ENCODE data around the gene GPS1. TPM values are rescaled to one million over a fixed set of nuclear protein-coding genes. Genes with fewer than 3 reads are reported as not detected.

Gene GPS1
- total RNA-seq, 1 experiment from 2014 or later, result 149 TPM

DNA sequence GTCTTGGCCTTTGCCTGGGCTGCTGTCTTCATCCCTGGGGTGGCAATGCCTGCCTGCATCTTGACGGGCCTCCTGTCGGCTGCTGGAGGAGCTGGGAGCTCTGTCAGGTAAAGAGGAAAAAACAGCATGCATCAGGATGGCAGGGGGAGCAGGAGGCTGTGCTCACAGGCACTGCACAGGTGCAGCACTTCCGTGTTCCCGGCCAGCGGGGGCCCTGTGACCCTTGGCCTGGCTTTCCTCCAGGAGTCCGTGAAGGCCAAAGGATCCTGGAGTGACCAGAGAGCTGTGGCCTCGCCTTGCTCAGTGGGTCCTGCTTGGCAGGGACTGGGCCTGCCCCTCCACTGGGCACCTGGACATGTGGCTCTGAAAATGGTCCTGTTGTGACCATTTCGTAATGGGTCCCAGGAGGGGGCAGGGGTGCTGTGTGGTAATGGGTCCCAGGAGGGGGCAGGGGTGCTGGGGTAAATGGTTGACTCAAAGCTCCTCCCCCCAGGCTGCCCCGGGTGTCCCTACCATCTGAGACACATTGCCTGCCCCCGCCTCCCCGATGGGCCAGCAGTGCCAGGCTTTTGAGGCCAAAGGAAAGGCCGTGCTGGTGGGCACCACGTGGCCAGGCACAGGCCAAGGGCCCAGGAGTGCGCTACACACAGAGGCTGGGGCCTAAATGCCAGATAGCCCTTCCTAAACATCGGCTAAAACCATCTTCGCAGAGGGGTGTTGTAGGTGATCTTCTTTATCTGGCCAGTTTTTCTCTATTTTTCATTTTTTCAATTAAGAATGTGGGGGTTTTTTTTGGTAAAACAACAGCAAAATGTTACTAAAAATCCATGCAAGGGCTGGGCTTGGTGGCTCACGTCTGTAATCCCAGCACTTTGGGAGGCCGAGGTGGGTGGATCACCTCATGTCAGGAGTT is 50.3 kb downstream of the GPS1 start:
- no peak for DNase-seq (ENCODE audit: low read depth)

GRCh38 chr17:82103553-82104451 is 52.1 kb downstream of the GPS1 start:
- no peak for DNase-seq (ENCODE audit: low read depth)

- DNase-seq (ENCODE audit: low read depth), result no peak
Measured at GRCh38 chr17:82104797-82105416, 53.2 kb downstream of the GPS1 start.

- DNase-seq (ENCODE audit: low read depth), result no peak
Measured at GRCh38 chr17:82105417-82105881, 53.8 kb downstream of the GPS1 start.

GRCh38 chr17:82105882-82106687 is 54.4 kb downstream of the GPS1 start:
- peak; percentile 55 for DNase-seq (ENCODE audit: low read depth)

DNA sequence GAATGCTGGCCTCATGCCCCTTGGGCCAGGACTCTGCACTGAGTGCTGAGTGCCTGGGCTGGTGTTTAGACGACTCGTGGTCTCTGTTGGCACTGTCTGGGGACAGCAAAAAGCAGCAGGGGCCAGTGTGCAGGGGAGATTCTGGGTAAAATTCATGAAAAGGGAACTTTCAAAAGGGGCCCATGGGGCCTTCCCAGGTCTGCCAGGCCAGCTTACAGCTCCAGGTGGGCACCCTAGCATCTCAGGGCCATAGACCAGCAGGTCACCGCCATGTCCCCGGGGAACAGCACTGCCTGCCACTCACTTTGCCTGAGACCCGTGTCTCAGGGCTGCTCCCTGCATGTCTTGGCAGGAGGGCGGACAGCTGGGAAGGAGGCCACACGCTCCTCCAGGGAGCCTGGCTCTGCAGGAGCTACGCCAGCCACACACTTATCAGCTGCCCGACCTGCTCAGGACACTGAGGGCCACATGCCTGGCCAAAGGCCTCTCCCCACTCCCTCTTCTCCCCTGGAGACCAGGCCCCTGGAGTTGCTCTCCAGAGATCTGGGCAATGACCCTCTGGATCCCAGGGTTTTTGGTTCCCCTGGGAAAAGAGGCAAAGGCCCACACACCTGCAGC is 55.1 kb downstream of the GPS1 start:
- DNase-seq (ENCODE audit: low read depth), result no peak

Other genes with a start within 250 kb of the GPS1 start
- gene GCGR, start 247.7 kb upstream of the GPS1 start, total RNA-seq (2014; rRNA removed), result not detected in 2 replicates
- 106 TPM in 2 replicates for gene MCRIP1, start 218.6 kb upstream of the GPS1 start, total RNA-seq (2014; rRNA removed)
- gene PPP1R27, start 216.8 kb upstream of the GPS1 start, total RNA-seq (2014; rRNA removed), result 1.0 TPM in 1 of 2 replicates, not detected in the other
- gene P4HB, start 191.4 kb upstream of the GPS1 start, total RNA-seq (2014; rRNA removed), result 1,598 and 3,461 TPM in 2 replicates
- gene ARHGDIA, start 180.6 kb upstream of the GPS1 start, total RNA-seq (2014; rRNA removed), result 303 and 305 TPM in 2 replicates
- 184 and 190 TPM in 2 replicates for gene ALYREF, start 160.3 kb upstream of the GPS1 start, total RNA-seq (2014; rRNA removed)
- gene ANAPC11, start 160.2 kb upstream of the GPS1 start, total RNA-seq (2014; rRNA removed), result 194 and 234 TPM in 2 replicates
- 0.86 and 2.9 TPM in 2 replicates for gene NPB, start 149.7 kb upstream of the GPS1 start, total RNA-seq (2014; rRNA removed)
- gene PCYT2, start 140.5 kb upstream of the GPS1 start, total RNA-seq (2014; rRNA removed), result 30.4 and 35.4 TPM in 2 replicates
- gene SIRT7, start 133.7 kb upstream of the GPS1 start, total RNA-seq (2014; rRNA removed), result 17.3 and 20.0 TPM in 2 replicates
- gene MAFG, start 124.2 kb upstream of the GPS1 start, total RNA-seq (2014; rRNA removed), result 18.8 and 19.7 TPM in 2 replicates
- gene PYCR1, start 114.6 kb upstream of the GPS1 start, total RNA-seq (2014; rRNA removed), result 59.1 and 81.4 TPM in 2 replicates
- gene MYADML2, start 104.7 kb upstream of the GPS1 start, total RNA-seq (2014; rRNA removed), result not detected in 2 replicates
- 0.75 and 0.90 TPM in 2 replicates for gene NOTUM, start 90.7 kb upstream of the GPS1 start, total RNA-seq (2014; rRNA removed)
- 25.9 and 30.3 TPM in 2 replicates for gene ASPSCR1, start 74.3 kb upstream of the GPS1 start, total RNA-seq (2014; rRNA removed)
- 142 and 155 TPM in 2 replicates for gene CENPX, start 29.0 kb upstream of the GPS1 start, total RNA-seq (2014; rRNA removed)
- gene LRRC45, start 28.6 kb upstream of the GPS1 start, total RNA-seq (2014; rRNA removed), result 26.1 and 28.5 TPM in 2 replicates
- gene RAC3, start 20.2 kb upstream of the GPS1 start, total RNA-seq (2014; rRNA removed), result 18.1 and 28.7 TPM in 2 replicates
- gene DCXR, start 14.2 kb upstream of the GPS1 start, total RNA-seq (2014; rRNA removed), result 88.0 and 90.5 TPM in 2 replicates
- 31.5 and 35.1 TPM in 2 replicates for gene RFNG, start 87 bp upstream of the GPS1 start, total RNA-seq (2014; rRNA removed)
- gene DUS1L, start 13.9 kb downstream of the GPS1 start, total RNA-seq (2014; rRNA removed), result 75.8 and 86.1 TPM in 2 replicates
- gene FASN, start 46.3 kb downstream of the GPS1 start, total RNA-seq (2014; rRNA removed), result 69.0 and 69.2 TPM in 2 replicates
- 11.0 and 13.5 TPM in 2 replicates for gene CCDC57, start 160.9 kb downstream of the GPS1 start, total RNA-seq (2014; rRNA removed)
- 497 and 711 TPM in 2 replicates for gene SLC16A3, start 177.1 kb downstream of the GPS1 start, total RNA-seq (2014; rRNA removed)
- gene CSNK1D, start 221.8 kb downstream of the GPS1 start, total RNA-seq (2014; rRNA removed), result 38.9 and 51.3 TPM in 2 replicates

All from LHCN-M2 (cell line).